Panc1 (cell line): Measurements from ENCODE around the gene PCSK5.

Experiments used
- POLR2AphosphoS5 ChIP-seq: IDR thresholded peaks from 2 replicates; pipeline ENCODE4 v1.6.1; 2012; ENCODE audit warnings: mild to moderate bottlenecking, low read depth, low read length, moderate library complexity
- SIN3A ChIP-seq: IDR thresholded peaks from 2 replicates; pipeline ENCODE4 v1.6.1; 2012; ENCODE audit warnings: low read depth, mild to moderate bottlenecking, low read length, moderate library complexity, borderline replicate concordance; ENCODE audit not compliant: insufficient read depth
- TCF7L2 ChIP-seq: IDR thresholded peaks from 2 replicates; pipeline ENCODE4 v1.6.1; 2011; ENCODE audit warnings: mild to moderate bottlenecking, low read depth, low read length, inconsistent platforms
- TF ChIP-seq, protein P1 (sequence below): fragments of 450-650 bp; IDR thresholded peaks from 2 replicates; pipeline ENCODE4 v1.5.1; 2017; ENCODE audit warnings: mild to moderate bottlenecking

DNA sequence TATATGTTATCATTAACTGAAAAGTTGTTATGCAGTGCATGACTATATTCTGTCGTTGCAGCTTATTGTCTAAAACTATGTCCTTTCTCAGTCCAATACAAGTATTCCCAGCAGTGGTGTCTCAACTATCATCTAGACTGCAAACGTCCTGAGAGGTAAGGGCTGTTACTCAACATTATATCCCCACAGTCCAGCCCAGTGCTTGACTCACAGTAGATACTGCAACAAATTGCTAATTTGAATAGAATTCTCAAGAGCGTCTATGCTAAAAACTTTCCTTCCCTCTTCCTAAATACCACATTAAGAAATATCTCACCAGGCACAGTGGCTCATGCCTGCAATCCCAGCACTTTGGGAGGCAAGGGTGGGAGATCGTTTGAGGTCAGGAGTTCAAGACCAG, 37.7 kb upstream of the PCSK5 start:
- TF ChIP-seq, protein P1, sequence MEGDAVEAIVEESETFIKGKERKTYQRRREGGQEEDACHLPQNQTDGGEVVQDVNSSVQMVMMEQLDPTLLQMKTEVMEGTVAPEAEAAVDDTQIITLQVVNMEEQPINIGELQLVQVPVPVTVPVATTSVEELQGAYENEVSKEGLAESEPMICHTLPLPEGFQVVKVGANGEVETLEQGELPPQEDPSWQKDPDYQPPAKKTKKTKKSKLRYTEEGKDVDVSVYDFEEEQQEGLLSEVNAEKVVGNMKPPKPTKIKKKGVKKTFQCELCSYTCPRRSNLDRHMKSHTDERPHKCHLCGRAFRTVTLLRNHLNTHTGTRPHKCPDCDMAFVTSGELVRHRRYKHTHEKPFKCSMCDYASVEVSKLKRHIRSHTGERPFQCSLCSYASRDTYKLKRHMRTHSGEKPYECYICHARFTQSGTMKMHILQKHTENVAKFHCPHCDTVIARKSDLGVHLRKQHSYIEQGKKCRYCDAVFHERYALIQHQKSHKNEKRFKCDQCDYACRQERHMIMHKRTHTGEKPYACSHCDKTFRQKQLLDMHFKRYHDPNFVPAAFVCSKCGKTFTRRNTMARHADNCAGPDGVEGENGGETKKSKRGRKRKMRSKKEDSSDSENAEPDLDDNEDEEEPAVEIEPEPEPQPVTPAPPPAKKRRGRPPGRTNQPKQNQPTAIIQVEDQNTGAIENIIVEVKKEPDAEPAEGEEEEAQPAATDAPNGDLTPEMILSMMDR: no peak
- no peak for TF ChIP-seq POLR2AphosphoS5
- no peak for TF ChIP-seq SIN3A
- TF ChIP-seq TCF7L2: no peak
